ENCODE results near the gene GYS2.

GYS2 gene

GRCh38 chr12:21634245-21634644 lies 29.6 kb upstream of the GYS2 start:
- no peak overlapping the region for H3K27ac ChIP-seq
- H3K4me1 ChIP-seq (ENCODE audit: control insufficient read depth in 1 of 2, insufficient read depth in 1 of 2, low read depth in 1 of 2, low read length in 1 of 2), result no peaks in the 10 kb centered on the region
- H3K9me3 ChIP-seq, result no peaks in the 10 kb centered on the region
- no peaks in the 10 kb centered on the region for H3K27me3 ChIP-seq
- no peaks in the 10 kb centered on the region for H3K36me3 ChIP-seq
- no peak for TF ChIP-seq CTCF (IDR thresholded peaks at IDR 0.05)
- no peak overlapping the region for H3K4me3 ChIP-seq (ENCODE audit: low read depth in 1 of 2, low read length in 1 of 2)

- no peaks in the 10 kb centered on the region for H3K4me1 ChIP-seq (ENCODE audit: control insufficient read depth in 1 of 2, insufficient read depth in 1 of 2, low read depth in 1 of 2, low read length in 1 of 2)
- no peak for TF ChIP-seq CTCF (IDR thresholded peaks at IDR 0.05)
- no peak overlapping the region for H3K4me3 ChIP-seq (ENCODE audit: low read depth in 1 of 2, low read length in 1 of 2)
- H3K36me3 ChIP-seq, result no peaks in the 10 kb centered on the region
- H3K27ac ChIP-seq, result no peak overlapping the region
- no peaks in the 10 kb centered on the region for H3K9me3 ChIP-seq
- no peaks in the 10 kb centered on the region for H3K27me3 ChIP-seq
Measured at GRCh38 chr12:21631367-21631766, 26.7 kb upstream of the GYS2 start.

GRCh38 chr12:21627924-21628323 lies 23.3 kb upstream of the GYS2 start:
- Histone ChIP-seq H3K27me3 (no peaks in the 10 kb centered on the region), H3K4me1 (ENCODE audit: control insufficient read depth in 1 of 2, insufficient read depth in 1 of 2, low read depth in 1 of 2, low read length in 1 of 2) (no peaks in the 10 kb centered on the region), H3K4me3 (ENCODE audit: low read depth in 1 of 2, low read length in 1 of 2) (no peak overlapping the region), H3K27ac (no peak overlapping the region), H3K36me3 (no peaks in the 10 kb centered on the region), H3K9me3 (no peaks in the 10 kb centered on the region)
- TF ChIP-seq CTCF (IDR thresholded peaks at IDR 0.05), result no peak

GRCh38 chr12:21618566-21618965 lies 13.9 kb upstream of the GYS2 start:
- TF ChIP-seq CTCF (IDR thresholded peaks at IDR 0.05), result no peak
- Histone ChIP-seq H3K4me3 (ENCODE audit: low read depth in 1 of 2, low read length in 1 of 2) (no peak overlapping the region), H3K36me3 (no peaks in the 10 kb centered on the region), H3K4me1 (ENCODE audit: control insufficient read depth in 1 of 2, insufficient read depth in 1 of 2, low read depth in 1 of 2, low read length in 1 of 2) (peaks cover 4 to 10% of the 10 kb centered on the region in 2 experiments), H3K9me3 (no peaks in the 10 kb centered on the region), H3K27ac (no peak overlapping the region), H3K27me3 (no peaks in the 10 kb centered on the region)

- Histone ChIP-seq H3K4me3 (ENCODE audit: low read depth in 1 of 2, low read length in 1 of 2) (no peak overlapping the region), H3K4me1 (ENCODE audit: control insufficient read depth in 1 of 2, insufficient read depth in 1 of 2, low read depth in 1 of 2, low read length in 1 of 2) (peaks cover 4 to 10% of the 10 kb centered on the region in 2 experiments), H3K36me3 (no peaks in the 10 kb centered on the region), H3K27me3 (no peaks in the 10 kb centered on the region), H3K27ac (no peak overlapping the region), H3K9me3 (no peaks in the 10 kb centered on the region)
- no peak for TF ChIP-seq CTCF (IDR thresholded peaks at IDR 0.05)
Measured at GRCh38 chr12:21617030-21617429, 12.4 kb upstream of the GYS2 start.

GRCh38 chr12:21615431-21615830 lies 10.8 kb upstream of the GYS2 start:
- Histone ChIP-seq H3K4me1 (ENCODE audit: control insufficient read depth in 1 of 2, insufficient read depth in 1 of 2, low read depth in 1 of 2, low read length in 1 of 2) (peaks cover 4 to 10% of the 10 kb centered on the region in 2 experiments), H3K27me3 (no peaks in the 10 kb centered on the region), H3K9me3 (no peaks in the 10 kb centered on the region), H3K36me3 (no peaks in the 10 kb centered on the region), H3K27ac (no peak overlapping the region), H3K4me3 (ENCODE audit: low read depth in 1 of 2, low read length in 1 of 2) (no peak overlapping the region)
- no peak for TF ChIP-seq CTCF (IDR thresholded peaks at IDR 0.05)
